HepG2 (cell line): ENCODE data around the gene TCAP. TPM values are rescaled to one million over a fixed set of nuclear protein-coding genes. Genes with fewer than 3 reads are reported as not detected.

Experiments used
- AGO2 ChIP-seq: fragments of 200-400 bp; formaldehyde crosslinking; optimal IDR thresholded peaks from 2 replicates; pipeline ENCODE3; 2017; ENCODE audit warnings: mild to moderate bottlenecking, low read depth, low read length, moderate library complexity
- BHLHE40 ChIP-seq: IDR thresholded peaks from 2 replicates; pipeline ENCODE4 v1.6.1; 2011; ENCODE audit warnings: low read length, improper control_type of control experiment
- CEBPG ChIP-seq: IDR thresholded peaks from 2 replicates; pipeline ENCODE4 v1.6.1; 2016
- DBP ChIP-seq: sonication (generic); formaldehyde crosslinking; IDR thresholded peaks from 2 replicates; pipeline ENCODE4 v1.4.0; 2020; ENCODE audit warnings: missing genetic modification reagents; ENCODE audit errors: not compliant biosample characterization
- E2F1 ChIP-seq: sonication (generic); formaldehyde crosslinking; IDR thresholded peaks from 2 replicates; pipeline ENCODE4 v1.5.0; 2020; ENCODE audit warnings: missing genetic modification reagents
- GLI4 ChIP-seq: sonication (generic); formaldehyde crosslinking; IDR thresholded peaks from 2 replicates; pipeline ENCODE4 v1.5.1; 2020; ENCODE audit warnings: missing genetic modification reagents, mild to moderate bottlenecking, moderate library complexity, borderline replicate concordance
- GMEB2 ChIP-seq: IDR thresholded peaks from 2 replicates; pipeline ENCODE4 v1.6.1; 2016; ENCODE audit warnings: missing biosample characterization, missing genetic modification reagents, low read depth
- HIC2 ChIP-seq: sonication (generic); formaldehyde crosslinking; IDR thresholded peaks from 2 replicates; pipeline ENCODE4 v1.9.0; 2022; ENCODE audit warnings: low read depth, missing genetic modification reagents
- HMG20A ChIP-seq: IDR thresholded peaks from 2 replicates; pipeline ENCODE4 v1.6.1; 2016; ENCODE audit warnings: borderline replicate concordance
- KLF13 ChIP-seq: sonication (generic); formaldehyde crosslinking; IDR thresholded peaks from 2 replicates; pipeline ENCODE4 v1.4.0; 2020; ENCODE audit warnings: mild to moderate bottlenecking, missing genetic modification reagents
- MEIS2 ChIP-seq: sonication (generic); formaldehyde crosslinking; IDR thresholded peaks from 2 replicates; pipeline ENCODE4 v1.9.0; 2021; ENCODE audit warnings: mild to moderate bottlenecking, missing genetic modification reagents
- NPAS2 ChIP-seq: sonication (generic); formaldehyde crosslinking; IDR thresholded peaks from 2 replicates; pipeline ENCODE4 v1.8.0; 2022; ENCODE audit warnings: mild to moderate bottlenecking, missing genetic modification reagents, borderline replicate concordance
- PHF20 ChIP-seq: sonication (generic); formaldehyde crosslinking; IDR thresholded peaks from 2 replicates; pipeline ENCODE4 v1.5.0; 2020; ENCODE audit warnings: mild to moderate bottlenecking, missing genetic modification reagents
- PLRG1 ChIP-seq: fragments of 450-650 bp; conservative IDR thresholded peaks from 2 replicates; pipeline ENCODE4 v1.6.1; 2016
- SIX4 ChIP-seq: sonication (generic); formaldehyde crosslinking; IDR thresholded peaks from 2 replicates; pipeline ENCODE4 v1.4.0; 2020; ENCODE audit warnings: missing genetic modification reagents
- SMAD9 ChIP-seq: sonication (generic); formaldehyde crosslinking; IDR thresholded peaks from 2 replicates; pipeline ENCODE4 v1.5.1; 2020; ENCODE audit warnings: mild to moderate bottlenecking, missing genetic modification reagents
- SMARCC2 ChIP-seq: fragments of 450-650 bp; IDR thresholded peaks from 2 replicates; pipeline ENCODE4 v1.6.1; 2017; ENCODE audit warnings: antibody characterized with exemption, mild to moderate bottlenecking
- SMC3 ChIP-seq: IDR thresholded peaks from 2 replicates; pipeline ENCODE4 v1.6.1; 2011; ENCODE audit warnings: low read length, improper control_type of control experiment
- ZNF354B ChIP-seq: sonication (generic); formaldehyde crosslinking; IDR thresholded peaks from 2 replicates; pipeline ENCODE4 v1.8.0; 2022; ENCODE audit warnings: mild to moderate bottlenecking, missing genetic modification reagents
- ZNF576 ChIP-seq: sonication (generic); formaldehyde crosslinking; IDR thresholded peaks from 2 replicates; pipeline ENCODE4 v1.4.0; 2020; ENCODE audit warnings: mild to moderate bottlenecking, missing genetic modification reagents
- ZNF737 ChIP-seq: sonication (generic); formaldehyde crosslinking; IDR thresholded peaks from 2 replicates; pipeline ENCODE4 v1.5.0; 2020; ENCODE audit warnings: missing genetic modification reagents, mild to moderate bottlenecking, borderline replicate concordance
- ZNF740 ChIP-seq: sonication (generic); formaldehyde crosslinking; IDR thresholded peaks from 2 replicates; pipeline ENCODE4 v1.4.0; 2020; ENCODE audit warnings: missing genetic modification reagents
- ZNF746 ChIP-seq: sonication (generic); formaldehyde crosslinking; IDR thresholded peaks from 2 replicates; pipeline ENCODE4 v1.8.0; 2022; ENCODE audit warnings: mild to moderate bottlenecking, missing genetic modification reagents
- ZNF761 ChIP-seq: sonication (generic); formaldehyde crosslinking; conservative IDR thresholded peaks from 2 replicates; pipeline ENCODE4 v1.4.0; 2020; ENCODE audit warnings: mild to moderate bottlenecking, missing genetic modification reagents
- ZNF772 ChIP-seq: sonication (generic); formaldehyde crosslinking; IDR thresholded peaks from 2 replicates; pipeline ENCODE4 v1.5.0; 2020; ENCODE audit warnings: mild to moderate bottlenecking, missing genetic modification reagents
- ZNF883 ChIP-seq: sonication (generic); formaldehyde crosslinking; IDR thresholded peaks from 2 replicates; pipeline ENCODE4 v1.5.1; 2020; ENCODE audit warnings: mild to moderate bottlenecking, missing genetic modification reagents; ENCODE audit errors: not compliant biosample characterization
- ZSCAN20 ChIP-seq: sonication (generic); formaldehyde crosslinking; IDR thresholded peaks from 2 replicates; pipeline ENCODE4 v1.4.0; 2020; ENCODE audit warnings: missing genetic modification reagents, mild to moderate bottlenecking, borderline replicate concordance
- polyA plus RNA-seq, 8 experiments: library from polyadenylated mRNA; depleted of rRNA in 3 of 8; stranded (reverse) in 7 of 8; unstranded in 1 of 8; fragments of >200 nt; fragmentation: Illumina TruSeq in 4 of 8; extraction: Trizol in 4 of 8; gene quantifications; 2 replicates each; pipeline versions ENCODE4 v1.2.1 to v1.2.3, GENCODE V29; 2011 to 2016; ENCODE audit warnings: low read depth in 4 of 8, missing spikeins in 1 of 8, mixed read lengths in 1 of 8; ENCODE audit not compliant: insufficient read depth in 1 of 8
- total RNA-seq, 5 experiments: library from RNA; depleted of rRNA; stranded (reverse); fragments of >200 nt; fragmentation: Illumina TruSeq; extraction: Trizol; gene quantifications; 2 replicates each; pipeline ENCODE4 v1.2.3, GENCODE V29; 2016; ENCODE audit warnings: low read depth in 1 of 5

The TCAP gene
- total and polyA plus RNA-seq, 2 of the 13 experiments (the other 11 are each of a cell fraction or from before 2014, with no cell fraction given): 0.24 to 0.65 TPM

GRCh38 chr17:39652587-39653315 is 12.4 kb upstream of the TCAP start (continued):
- no peak for TF ChIP-seq GMEB2 (CRISPR knock-in tag)
- TF ChIP-seq HMG20A (CRISPR knock-in tag): no peak
- TF ChIP-seq PHF20: no peak
- no peak for TF ChIP-seq ZNF354B
- TF ChIP-seq ZSCAN20: no peak
- TF ChIP-seq CEBPG (CRISPR knock-in tag): no peak
- no peak for TF ChIP-seq NPAS2 (CRISPR knock-in tag)
- TF ChIP-seq MEIS2 (CRISPR knock-in tag): no peak
- no peak for TF ChIP-seq GLI4
- no peak for TF ChIP-seq SMARCC2
- no peak for TF ChIP-seq AGO2
- no peak for TF ChIP-seq HIC2
- no peak for TF ChIP-seq ZNF576 (CRISPR knock-in tag)
- TF ChIP-seq PLRG1: no peak
- TF ChIP-seq ZNF746 (CRISPR knock-in tag): no peak
- no peak for TF ChIP-seq ZNF883 (CRISPR knock-in tag)
- 0 out of 2 replicates have a peak, but pooled peaks have one; percentile 16 for TF ChIP-seq BHLHE40
- 0 out of 2 replicates have a peak, but pooled peaks have one; percentile 63 for TF ChIP-seq SMAD9 (CRISPR knock-in tag)
- no peak for TF ChIP-seq DBP (CRISPR knock-in tag)
- no peak for TF ChIP-seq SMC3
- TF ChIP-seq KLF13 (CRISPR knock-in tag): no peak
- TF ChIP-seq ZNF772 (CRISPR knock-in tag): no peak
- TF ChIP-seq SIX4: no peak
- no peak for TF ChIP-seq ZNF740 (CRISPR knock-in tag)
- no peak for TF ChIP-seq ZNF761 (CRISPR knock-in tag)
- no peak for TF ChIP-seq E2F1 (CRISPR knock-in tag)
- TF ChIP-seq ZNF737 (CRISPR knock-in tag): no peak
